ENCODE data around the gene SNX25. TPM values are rescaled to one million over a fixed set of nuclear protein-coding genes. Genes with fewer than 3 reads are reported as not detected.
"Not testable (repeated sequence)": the region's sequence is repeated elsewhere in the genome, so short reads cannot be mapped to it uniquely, and the experiment has no call there.

The SNX25 gene
- total and polyA plus RNA-seq, 8 donors = 4.8 to 15.0 (median 10.9) TPM

DNA sequence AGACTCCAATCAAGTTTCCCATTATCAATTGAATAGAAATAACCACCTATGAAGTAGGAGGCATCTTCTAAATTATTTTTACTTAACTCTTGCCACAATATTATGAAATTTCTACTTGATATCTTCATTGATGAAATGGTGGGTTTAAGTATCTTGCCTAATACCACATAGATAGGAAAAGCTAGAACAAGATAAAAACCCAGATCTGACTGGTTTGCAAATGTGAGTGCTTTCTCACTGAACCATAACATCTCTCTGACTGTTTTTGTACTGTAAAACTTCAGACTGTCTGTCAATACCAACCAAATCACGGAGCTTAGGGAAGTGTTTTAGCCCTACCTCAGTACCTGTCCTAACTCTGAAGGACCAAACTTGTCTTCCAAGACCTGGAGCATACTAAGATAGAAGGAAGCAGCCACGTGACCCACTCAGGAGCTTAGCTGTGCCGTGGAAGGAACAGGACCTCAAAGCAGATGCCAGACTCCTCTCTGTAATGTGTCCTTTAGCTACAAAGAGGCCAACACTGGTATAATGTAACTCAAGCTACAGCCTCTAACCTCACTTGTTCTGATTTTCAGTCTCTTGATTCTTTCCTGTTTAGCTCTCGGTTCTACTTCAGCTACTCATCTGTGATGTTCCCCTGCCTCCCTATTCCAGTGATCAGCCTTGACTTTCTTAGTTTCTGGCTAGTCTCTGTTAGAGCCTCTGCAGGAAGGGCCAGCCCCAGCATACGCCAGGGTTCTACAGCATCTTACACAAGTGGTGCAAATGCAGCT lies 101.9 kb downstream of the SNX25 start:
- DNase-seq (no peak), ATAC-seq (no peak), FAIRE-seq (no peak)
- H3K36me3 ChIP-seq = no peaks in the 10 kb centered on the region
- H3K9me3 ChIP-seq = no peaks in the 10 kb centered on the region
- intact Hi-C loops (cut with DNase I) = no loop called here
- no peaks in the 10 kb centered on the region for H3K4me1 ChIP-seq
- 93 to 98% methylated on average over 5 of the region's 5 CpGs for WGBS, 2 donors
- no peak overlapping the region for H3K4me3 ChIP-seq
- TF ChIP-seq CTCF (IDR thresholded peaks at IDR 0.05) = no peak
- H3K27ac ChIP-seq = no peak overlapping the region
- no peaks in the 10 kb centered on the region for H3K27me3 ChIP-seq

GRCh38 chr4:185312699-185313098 lies 103.3 kb downstream of the SNX25 start:
- Histone ChIP-seq H3K4me1 (no peaks in the 10 kb centered on the region), H3K9me3 (no peaks in the 10 kb centered on the region), H3K27me3 (no peaks in the 10 kb centered on the region), H3K36me3 (no peaks in the 10 kb centered on the region), H3K4me3 (no peak overlapping the region), H3K27ac (no peak overlapping the region)
- ATAC-seq (no peak), FAIRE-seq (no peak), DNase-seq (no peak)
- intact Hi-C loops (cut with DNase I) = no loop called here
- WGBS, 2 donors = 94 to 100% methylated on average over 5 of the region's 5 CpGs
- TF ChIP-seq CTCF (IDR thresholded peaks at IDR 0.05) = no peak

- H3K36me3 ChIP-seq; H3K4me3 ChIP-seq; H3K9me3 ChIP-seq; intact Hi-C loops (cut with DNase I); H3K27me3 ChIP-seq; FAIRE-seq; DNase-seq; H3K27ac ChIP-seq; H3K4me1 ChIP-seq; ATAC-seq: not testable (repeated sequence)
- WGBS, 2 donors = 80 to 97% methylated on average over 3 of the region's 3 CpGs
Measured at GRCh38 chr4:185317462-185317861, 108.1 kb downstream of the SNX25 start.

GRCh38 chr4:185317880-185318279 lies 108.5 kb downstream of the SNX25 start:
- intact Hi-C loops (cut with DNase I) = no loop called here
- peaks cover 0 to 5% (median 0%) of the 10 kb centered on the region in 3 donors for H3K36me3 ChIP-seq
- WGBS, 2 donors = 100% methylated on average over 1 of the region's 1 CpG
- no peak for FAIRE-seq
- H3K27me3 ChIP-seq = no peaks in the 10 kb centered on the region
- TF ChIP-seq CTCF (IDR thresholded peaks at IDR 0.05) = no peak
- no peak for ATAC-seq
- H3K9me3 ChIP-seq = no peaks in the 10 kb centered on the region
- H3K27ac ChIP-seq = no peak overlapping the region
- H3K4me3 ChIP-seq = no peak overlapping the region
- H3K4me1 ChIP-seq = no peaks in the 10 kb centered on the region
- no peak for DNase-seq

DNA sequence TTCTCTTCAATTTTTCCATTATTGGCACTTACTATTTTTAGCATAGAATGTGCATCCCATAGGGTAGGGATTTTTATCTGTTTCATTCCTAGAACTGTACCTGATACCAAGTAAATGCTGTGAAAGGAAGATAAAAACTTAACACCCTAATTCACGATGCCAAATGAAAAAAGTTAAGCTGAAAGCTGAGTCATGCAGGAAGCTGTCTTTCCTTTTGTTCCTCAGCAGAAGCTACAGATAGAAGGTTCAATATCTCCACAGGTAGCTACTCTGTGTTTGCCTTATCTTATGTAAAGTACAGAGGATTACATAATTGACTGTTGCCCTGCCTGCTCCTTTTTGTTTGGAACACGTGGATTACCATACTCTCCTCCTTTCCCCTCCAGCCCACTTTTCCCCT lies 109.3 kb downstream of the SNX25 start:
- FAIRE-seq (no peak), ATAC-seq (peak in 3 of 4 donors; percentile 44 to 60 (median 59)), DNase-seq (no peak)
- 30 to 36% methylated on average over 2 of the region's 2 CpGs for WGBS, 2 donors
- H3K9me3 ChIP-seq = no peaks in the 10 kb centered on the region
- no peaks in the 10 kb centered on the region for H3K4me1 ChIP-seq
- H3K27ac ChIP-seq = no peak overlapping the region
- no peaks in the 10 kb centered on the region for H3K27me3 ChIP-seq
- H3K4me3 ChIP-seq = no peak overlapping the region
- TF ChIP-seq CTCF (IDR thresholded peaks at IDR 0.05) = no peak
- intact Hi-C loops (cut with DNase I) = no loop called here
- peaks cover 0 to 5% (median 0%) of the 10 kb centered on the region in 3 donors for H3K36me3 ChIP-seq
